Measurements from ENCODE around the gene COMMD10.
"Not testable (repeated sequence)": the region's sequence is repeated elsewhere in the genome, so short reads cannot be mapped to it uniquely, and the experiment has no call there.

Gene COMMD10

GRCh38 chr5:116084871-116085715 lies at the start of gene COMMD10:
Gene COMMD10 (plus strand): TSS chr5:116085025.
- peak; percentile 67 for DNase-seq (ENCODE audit: low read depth)

- no peak for DNase-seq (ENCODE audit: low read depth)
These were observed 49.7 kb upstream of the COMMD10 start for GRCh38 chr5:116035123-116035522.

GRCh38 chr5:116037236-116037822 lies 47.5 kb upstream of the COMMD10 start:
- no peak for DNase-seq (ENCODE audit: low read depth)

- DNase-seq (ENCODE audit: low read depth): no peak
These were observed 46.0 kb upstream of the COMMD10 start for GRCh38 chr5:116038817-116039216.

- no peak for DNase-seq (ENCODE audit: low read depth)
These were observed 42.5 kb upstream of the COMMD10 start for GRCh38 chr5:116042375-116042774.

- no peak for DNase-seq (ENCODE audit: low read depth)
These were observed 40.8 kb upstream of the COMMD10 start for GRCh38 chr5:116044073-116044472.

GRCh38 chr5:116045821-116046220 lies 39.0 kb upstream of the COMMD10 start:
- DNase-seq (ENCODE audit: low read depth): no peak

GRCh38 chr5:116046261-116046660 lies 38.6 kb upstream of the COMMD10 start:
- DNase-seq (ENCODE audit: low read depth): no peak

- DNase-seq (ENCODE audit: low read depth): no peak
These were observed 38.0 kb upstream of the COMMD10 start for GRCh38 chr5:116046823-116047222.

GRCh38 chr5:116058346-116058936 lies 26.4 kb upstream of the COMMD10 start:
- DNase-seq (ENCODE audit: low read depth): no peak

- DNase-seq (ENCODE audit: low read depth): no peak
These were observed 22.5 kb upstream of the COMMD10 start for GRCh38 chr5:116062352-116062751.

- no peak for DNase-seq (ENCODE audit: low read depth)
These were observed 20.9 kb upstream of the COMMD10 start for GRCh38 chr5:116063950-116064349.

- DNase-seq (ENCODE audit: low read depth): peak; percentile 55
These were observed 16.7 kb upstream of the COMMD10 start for GRCh38 chr5:116068028-116068632.

- no peak for DNase-seq (ENCODE audit: low read depth)
These were observed 13.6 kb upstream of the COMMD10 start for GRCh38 chr5:116071211-116071610.

GRCh38 chr5:116075191-116075831 lies 9.5 kb upstream of the COMMD10 start:
- no peak for DNase-seq (ENCODE audit: low read depth)

- no peak for DNase-seq (ENCODE audit: low read depth)
These were observed 8.3 kb upstream of the COMMD10 start for GRCh38 chr5:116076496-116076895.

- no peak for DNase-seq (ENCODE audit: low read depth)
These were observed 6.6 kb upstream of the COMMD10 start for GRCh38 chr5:116078199-116078598.

GRCh38 chr5:116084287-116084691 lies 536 bp upstream of the COMMD10 start:
- DNase-seq (ENCODE audit: low read depth): peak; percentile 1

GRCh38 chr5:116086309-116086708 lies 1.5 kb downstream of the COMMD10 start:
- not testable (repeated sequence) for DNase-seq (ENCODE audit: low read depth)

- DNase-seq (ENCODE audit: low read depth): no peak
These were observed 3.2 kb downstream of the COMMD10 start for GRCh38 chr5:116088062-116088461.

GRCh38 chr5:116090302-116090701 lies 5.5 kb downstream of the COMMD10 start:
- no peak for DNase-seq (ENCODE audit: low read depth)

- no peak for DNase-seq (ENCODE audit: low read depth)
These were observed 6.6 kb downstream of the COMMD10 start for GRCh38 chr5:116091416-116091815.

Measured in fibroblast of the conjunctiva (primary cell).